K562 treated with DMSO at 1 percent for 4 hours (cell line): ENCODE results near the gene SPARCL1. TPM values are rescaled to one million over a fixed set of nuclear protein-coding genes. Genes with fewer than 3 reads are reported as not detected.

Source experiments
- total RNA-seq: library from RNA; unstranded; fragments of 300-600 nt; gene quantifications from 2 replicates; pipeline ENCODE4 v1.2.3, GENCODE V29; 2022; ENCODE audit not compliant: insufficient read depth

Gene SPARCL1
- 0.31 TPM in 1 of 2 replicates, not detected in the other for total RNA-seq

GRCh38 chr4:87529187-87529586, at the start of gene SPARCL1:
SPARCL1 (minus strand) TSS chr4:87529376; CDS start chr4:87499574, 29,802 bp downstream.

Other genes starting within 250 kb of the SPARCL1 start
- gene HSD17B13, start 206.5 kb downstream of the SPARCL1 start, total RNA-seq, result 0.67 TPM in 1 of 2 replicates, not detected in the other
- 67.1 and 68.0 TPM in 2 replicates for gene HSD17B11, start 138.2 kb downstream of the SPARCL1 start, total RNA-seq
- gene NUDT9, start 106.8 kb downstream of the SPARCL1 start, total RNA-seq, result 11.6 and 12.8 TPM in 2 replicates
- not detected in 2 replicates for gene DSPP, start 79.2 kb upstream of the SPARCL1 start, total RNA-seq
- not detected in 2 replicates for gene DMP1, start 120.9 kb upstream of the SPARCL1 start, total RNA-seq